ENCODE results near the gene ZNRF1. TPM values are rescaled to one million over a fixed set of nuclear protein-coding genes. Genes with fewer than 3 reads are reported as not detected.

Gene ZNRF1
- 10 to 100 TPM in 3 of 4 donors, 1 to 10 TPM in 1; 7.5 to 20.7 (median 15.1) TPM for total RNA-seq

DNA sequence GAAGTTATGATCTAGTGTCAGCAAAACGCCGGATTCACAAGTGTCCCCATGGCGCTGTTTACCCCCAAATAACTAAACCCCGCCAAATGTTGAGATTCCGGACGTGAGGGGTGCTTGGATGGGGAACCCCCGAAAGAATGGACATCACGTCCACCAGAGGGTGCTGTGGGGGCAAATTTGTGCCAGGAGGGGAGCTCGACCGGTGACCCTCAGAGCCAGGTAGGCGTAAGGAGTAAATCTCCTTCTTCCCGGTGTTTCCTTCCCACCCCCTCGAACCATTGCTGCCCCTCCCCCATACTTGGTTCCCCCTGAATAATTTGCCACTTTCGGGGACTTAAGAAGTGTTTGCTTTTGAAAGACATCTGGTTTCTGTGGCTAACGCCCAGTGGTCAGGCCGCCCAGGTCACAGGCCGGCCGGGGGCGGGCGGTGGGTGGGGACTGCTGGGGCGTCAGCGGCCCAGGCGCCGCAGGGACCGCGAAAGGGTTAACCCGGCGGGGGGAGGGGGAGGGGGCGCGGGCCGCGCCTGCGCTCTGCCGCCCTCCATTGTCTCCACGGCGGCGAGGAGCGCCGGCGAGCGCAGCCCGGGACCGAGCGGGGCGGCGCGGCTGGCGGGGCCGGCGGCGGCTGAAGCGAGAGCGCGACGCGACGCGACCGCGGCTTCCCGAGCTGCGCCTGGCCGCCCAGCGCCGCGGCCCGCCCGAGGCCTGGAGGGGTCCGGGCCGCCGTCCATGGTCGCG is at the start of gene ZNRF1:
ZNRF1 (plus strand) TSS at position 544 of the 738 bp plus-strand sequence. CDS start 648 bp downstream, outside the sequence.
- peak; percentile 92 for ATAC-seq (ENCODE audit: low FRiP score)

DNA sequence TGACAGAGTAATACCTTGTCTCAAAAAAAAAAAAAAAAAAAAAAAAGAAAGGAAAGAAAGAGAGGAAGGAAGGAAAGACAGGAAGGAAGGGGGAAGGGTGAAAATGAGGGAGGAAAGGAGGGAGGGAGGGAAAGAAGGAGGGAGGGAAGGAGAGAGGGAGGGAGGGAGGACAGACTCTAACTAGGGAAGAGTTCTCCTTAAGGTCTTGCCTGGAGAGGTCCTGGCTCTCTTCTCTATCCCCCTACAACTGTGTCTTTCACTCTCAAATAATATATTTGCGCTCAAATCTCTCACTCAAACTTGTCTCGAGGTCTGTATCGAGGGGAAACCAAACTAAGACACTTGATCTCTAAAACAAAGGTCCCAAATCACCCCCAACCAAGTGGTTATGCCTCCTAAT is 49.5 kb upstream of the ZNRF1 start:
- DNase-seq (ENCODE audit: low spot score) (no peak), ATAC-seq (ENCODE audit: low FRiP score) (no peak)
- TF ChIP-seq, protein P1, sequence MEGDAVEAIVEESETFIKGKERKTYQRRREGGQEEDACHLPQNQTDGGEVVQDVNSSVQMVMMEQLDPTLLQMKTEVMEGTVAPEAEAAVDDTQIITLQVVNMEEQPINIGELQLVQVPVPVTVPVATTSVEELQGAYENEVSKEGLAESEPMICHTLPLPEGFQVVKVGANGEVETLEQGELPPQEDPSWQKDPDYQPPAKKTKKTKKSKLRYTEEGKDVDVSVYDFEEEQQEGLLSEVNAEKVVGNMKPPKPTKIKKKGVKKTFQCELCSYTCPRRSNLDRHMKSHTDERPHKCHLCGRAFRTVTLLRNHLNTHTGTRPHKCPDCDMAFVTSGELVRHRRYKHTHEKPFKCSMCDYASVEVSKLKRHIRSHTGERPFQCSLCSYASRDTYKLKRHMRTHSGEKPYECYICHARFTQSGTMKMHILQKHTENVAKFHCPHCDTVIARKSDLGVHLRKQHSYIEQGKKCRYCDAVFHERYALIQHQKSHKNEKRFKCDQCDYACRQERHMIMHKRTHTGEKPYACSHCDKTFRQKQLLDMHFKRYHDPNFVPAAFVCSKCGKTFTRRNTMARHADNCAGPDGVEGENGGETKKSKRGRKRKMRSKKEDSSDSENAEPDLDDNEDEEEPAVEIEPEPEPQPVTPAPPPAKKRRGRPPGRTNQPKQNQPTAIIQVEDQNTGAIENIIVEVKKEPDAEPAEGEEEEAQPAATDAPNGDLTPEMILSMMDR (IDR thresholded peaks at IDR 0.05) = no peak

More for the DNA sequence above, at the start of gene ZNRF1:
- peak; percentile 81 for DNase-seq (ENCODE audit: low spot score)
- TF ChIP-seq, protein P1 (IDR thresholded peaks at IDR 0.05) = peak in 1 of 3 donors; percentile 50

DNA sequence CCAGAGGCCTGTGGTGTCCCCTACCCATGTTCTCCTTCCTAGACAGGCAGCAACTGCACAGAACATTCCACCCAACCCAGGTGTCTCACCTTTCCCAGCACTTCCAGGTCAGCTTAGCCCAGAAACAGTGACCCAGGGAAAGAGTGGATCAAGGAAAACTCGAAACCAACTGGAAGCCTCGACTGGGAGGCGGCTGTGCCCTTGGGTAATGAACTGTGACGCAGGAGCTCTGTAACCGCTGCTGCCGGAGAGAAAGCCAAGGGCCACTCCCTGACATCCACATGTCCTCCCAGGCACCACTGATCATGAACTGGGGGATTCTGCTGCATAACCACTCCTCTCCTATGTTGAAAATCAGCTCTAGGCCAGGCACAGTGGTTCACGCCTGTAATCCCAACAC is 48.3 kb upstream of the ZNRF1 start:
- DNase-seq (ENCODE audit: low spot score) = no peak
- TF ChIP-seq, protein P1 (IDR thresholded peaks at IDR 0.05) = no peak
- ATAC-seq (ENCODE audit: low FRiP score) = no peak

DNA sequence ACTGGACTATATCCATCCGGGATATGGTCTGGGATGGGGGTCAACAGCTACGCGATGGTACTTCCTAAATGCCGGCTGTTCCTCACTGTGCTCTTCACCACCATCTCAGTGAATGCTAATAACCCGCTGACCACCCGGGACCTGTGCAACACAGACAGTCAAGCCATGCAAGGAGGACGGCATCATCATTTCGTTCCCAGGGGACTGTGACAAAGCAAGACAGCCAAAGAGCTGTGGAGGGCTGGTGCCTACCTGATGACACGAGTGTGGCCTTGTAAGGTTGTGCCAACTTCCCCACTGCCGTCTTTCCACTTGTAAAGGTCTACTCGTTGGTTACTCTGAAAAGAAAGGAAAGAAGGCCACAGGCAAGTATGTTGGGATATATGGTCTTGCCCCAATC is 47.6 kb upstream of the ZNRF1 start:
- TF ChIP-seq, protein P1 (IDR thresholded peaks at IDR 0.05) = no peak
- DNase-seq (ENCODE audit: low spot score) (no peak), ATAC-seq (ENCODE audit: low FRiP score) (no peak)

DNA sequence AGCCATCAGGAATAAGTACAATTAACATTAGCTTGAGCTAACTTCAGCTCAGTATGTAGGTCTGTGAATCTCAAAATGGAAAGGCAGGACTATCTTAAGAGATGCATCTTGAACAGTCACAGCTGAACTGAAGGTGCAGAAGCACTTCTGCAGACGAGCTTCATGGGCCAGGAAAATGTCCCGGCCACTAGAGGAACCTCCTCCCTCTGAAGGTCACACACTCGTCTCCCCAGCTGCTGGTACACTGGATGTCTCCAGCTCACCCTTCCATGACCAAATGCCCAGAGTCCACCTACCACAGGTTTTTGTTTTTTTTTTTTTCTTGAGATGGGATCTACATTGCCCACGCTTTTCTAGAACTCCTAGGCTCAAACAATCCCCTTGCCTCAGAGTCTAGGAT is 47.1 kb upstream of the ZNRF1 start:
- DNase-seq (ENCODE audit: low spot score) (no peak), ATAC-seq (ENCODE audit: low FRiP score) (no peak)
- TF ChIP-seq, protein P1 (IDR thresholded peaks at IDR 0.05) = no peak

DNA sequence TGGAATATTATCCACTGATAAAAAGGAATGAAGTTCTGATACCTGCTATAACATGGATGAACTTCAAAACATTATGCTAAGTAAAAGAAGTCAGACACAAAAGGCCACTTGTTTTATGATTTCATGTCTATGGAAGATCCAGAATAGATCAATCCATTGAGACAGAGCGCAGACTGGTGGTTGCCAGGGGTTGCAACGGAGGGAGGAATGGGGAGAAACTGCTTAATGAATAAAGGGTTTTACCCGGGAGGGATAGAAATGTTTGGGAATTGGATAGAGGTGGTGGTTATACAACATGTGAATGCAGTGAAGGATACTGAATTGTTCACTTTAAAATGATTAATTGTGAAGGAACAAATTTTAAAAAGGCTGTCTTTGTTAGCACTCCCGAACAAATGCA is 44.1 kb upstream of the ZNRF1 start:
- TF ChIP-seq, protein P1 (IDR thresholded peaks at IDR 0.05) = no peak
- no peak for ATAC-seq (ENCODE audit: low FRiP score)
- no peak for DNase-seq (ENCODE audit: low spot score)

DNA sequence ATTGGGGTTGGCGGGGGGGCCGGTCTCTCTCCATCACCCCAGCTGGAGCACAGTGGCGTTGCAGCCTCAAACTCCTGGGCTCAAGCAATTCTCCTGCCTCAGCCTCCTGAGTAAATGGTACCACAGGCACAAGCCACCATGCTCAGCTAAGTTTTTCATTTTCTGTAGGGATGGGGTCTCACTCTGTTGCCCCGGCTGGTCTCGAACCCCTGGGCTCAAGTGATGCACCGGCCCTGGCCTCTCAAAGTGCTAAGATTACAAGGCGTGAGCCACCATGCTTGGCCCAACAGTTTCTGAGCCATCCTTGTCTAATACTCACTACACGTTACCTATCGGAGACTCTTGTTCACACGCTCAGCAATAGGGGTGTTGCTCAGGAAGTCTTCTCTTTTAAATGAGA is 25.5 kb upstream of the ZNRF1 start:
- no peak for ATAC-seq (ENCODE audit: low FRiP score)
- TF ChIP-seq, protein P1 (IDR thresholded peaks at IDR 0.05) = no peak
- no peak for DNase-seq (ENCODE audit: low spot score)
